GM19240 (cell line): Measurements from ENCODE around the gene ZNF438.
"Not testable (repeated sequence)": the region's sequence is repeated elsewhere in the genome, so short reads cannot be mapped to it uniquely, and the experiment has no call there.

Experiments
- DNase-seq: peaks from one replicate; pipeline ENCODE4 v3.0.0; 2011; ENCODE audit warnings: low spot score; ENCODE audit not compliant: insufficient read length

The ZNF438 gene

DNA sequence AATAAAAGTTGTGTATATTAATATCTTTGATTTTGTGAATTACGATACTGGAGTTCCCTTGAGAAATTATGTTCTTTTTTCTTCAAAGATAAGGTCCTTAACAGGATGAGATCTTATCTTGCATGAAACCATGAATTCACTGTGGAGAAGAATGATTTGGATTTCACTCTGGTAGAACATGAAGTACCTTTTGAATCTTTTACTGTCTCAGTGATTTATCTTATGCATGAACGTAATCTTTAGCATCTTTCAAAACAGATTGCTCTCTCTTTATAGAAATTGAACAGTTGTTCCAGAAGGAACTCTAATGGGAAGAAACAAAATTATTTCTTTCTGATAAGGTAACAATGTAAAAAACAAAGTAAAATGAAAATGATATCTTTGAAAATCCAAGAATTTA lies 11.0 kb upstream of the ZNF438 start:
- DNase-seq = no peak

DNA sequence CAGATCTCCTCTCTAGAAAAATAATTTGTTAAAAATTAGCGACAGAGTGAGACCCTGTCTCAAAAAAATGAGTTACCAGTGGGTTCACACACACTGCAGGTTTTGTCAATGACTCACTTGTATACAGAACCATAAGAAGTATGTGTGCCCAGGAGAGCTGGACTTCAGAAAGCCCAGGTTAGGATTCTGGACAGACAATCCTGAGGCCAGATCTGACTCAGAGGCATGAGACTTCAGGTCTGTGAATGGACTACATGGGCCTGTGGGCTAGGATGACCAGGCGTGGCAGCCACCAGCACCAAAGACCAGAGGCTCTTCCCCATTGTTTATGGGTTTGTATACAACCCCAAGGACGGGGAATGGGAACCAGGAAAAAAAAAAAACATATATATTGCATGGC lies 9.3 kb upstream of the ZNF438 start:
- DNase-seq = no peak

DNA sequence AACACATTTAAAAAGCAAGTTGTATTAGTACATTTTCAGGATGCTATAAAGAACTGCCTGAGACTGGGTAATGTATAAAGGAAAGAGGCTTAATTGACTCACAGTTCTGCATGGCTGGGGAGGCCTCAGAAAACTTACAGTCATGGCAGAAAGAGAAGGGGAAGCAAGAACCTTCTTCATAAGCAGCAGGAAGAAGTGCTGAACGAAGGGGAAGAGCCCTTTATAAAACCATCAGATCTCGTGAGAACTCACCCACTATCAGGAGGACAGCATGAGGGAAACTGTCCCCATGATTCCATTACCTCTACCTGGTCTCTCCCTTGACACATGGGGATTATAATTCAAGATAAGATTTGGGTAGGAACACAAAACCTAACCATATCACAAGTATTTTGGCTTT lies 7.3 kb upstream of the ZNF438 start:
- not testable (repeated sequence) for DNase-seq

DNA sequence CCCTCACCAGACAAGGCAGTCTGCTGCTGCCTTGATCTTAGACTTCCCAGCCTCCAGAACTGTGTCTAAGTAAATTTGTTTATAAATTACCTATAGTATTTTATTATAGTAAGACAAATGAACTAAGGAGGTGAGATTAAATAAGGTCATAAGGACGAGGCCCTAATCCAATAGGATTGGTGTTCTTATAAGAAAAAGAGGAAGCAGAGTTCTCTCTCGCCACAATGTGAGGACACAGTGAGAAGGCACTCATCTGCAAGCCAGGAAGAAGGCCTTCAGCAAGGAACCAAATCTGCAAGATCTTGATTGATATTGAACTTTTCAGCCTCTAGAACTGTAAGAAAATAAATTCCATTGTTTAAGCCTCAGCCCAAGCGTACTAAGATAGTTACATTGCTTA lies 6.1 kb upstream of the ZNF438 start:
- no peak for DNase-seq

DNA sequence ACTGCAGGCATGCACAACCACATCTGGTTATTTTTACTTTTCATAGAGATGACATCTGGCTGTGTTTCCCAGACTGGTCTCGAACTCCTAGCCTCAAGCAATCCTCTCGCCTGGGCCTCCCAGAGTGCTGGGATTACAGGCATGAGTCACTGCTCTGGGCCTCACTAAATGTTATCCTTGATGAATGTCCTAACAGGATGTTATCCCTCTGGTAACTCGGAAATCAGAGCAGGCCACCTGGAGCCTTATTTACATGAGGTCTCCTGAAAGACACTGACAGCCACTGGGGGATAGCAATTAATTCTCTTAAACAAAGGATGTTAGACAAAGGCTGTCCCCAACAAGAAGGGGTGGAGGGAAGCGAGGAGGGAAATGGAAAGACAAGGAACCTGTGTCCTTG lies 4.5 kb upstream of the ZNF438 start:
- DNase-seq = no peak

DNA sequence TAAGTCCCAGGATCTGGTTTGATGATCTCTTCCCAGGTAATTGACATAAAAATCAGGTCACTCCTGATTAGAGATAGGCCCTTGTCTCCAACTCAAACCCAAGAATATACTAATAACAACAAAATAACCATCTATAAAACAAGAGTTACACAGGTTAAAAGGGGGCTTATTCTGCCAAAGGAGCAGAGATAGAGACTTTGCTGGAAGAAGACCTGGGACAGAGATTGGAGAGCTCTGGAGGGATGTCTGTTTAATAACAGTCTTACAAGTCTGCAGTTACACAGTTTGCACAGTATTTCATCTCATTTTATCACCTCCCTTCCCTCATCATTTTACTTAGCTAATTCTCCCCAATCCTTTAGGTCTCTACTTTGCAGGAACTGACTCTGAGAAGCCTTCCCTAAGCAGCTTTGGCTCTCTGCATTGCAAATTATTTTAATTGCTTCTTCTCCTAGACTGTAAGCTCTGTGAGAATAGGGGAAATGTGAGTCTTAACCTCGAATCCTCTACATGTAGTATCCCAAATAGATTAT lies 3.7 kb upstream of the ZNF438 start:
- no peak for DNase-seq

DNA sequence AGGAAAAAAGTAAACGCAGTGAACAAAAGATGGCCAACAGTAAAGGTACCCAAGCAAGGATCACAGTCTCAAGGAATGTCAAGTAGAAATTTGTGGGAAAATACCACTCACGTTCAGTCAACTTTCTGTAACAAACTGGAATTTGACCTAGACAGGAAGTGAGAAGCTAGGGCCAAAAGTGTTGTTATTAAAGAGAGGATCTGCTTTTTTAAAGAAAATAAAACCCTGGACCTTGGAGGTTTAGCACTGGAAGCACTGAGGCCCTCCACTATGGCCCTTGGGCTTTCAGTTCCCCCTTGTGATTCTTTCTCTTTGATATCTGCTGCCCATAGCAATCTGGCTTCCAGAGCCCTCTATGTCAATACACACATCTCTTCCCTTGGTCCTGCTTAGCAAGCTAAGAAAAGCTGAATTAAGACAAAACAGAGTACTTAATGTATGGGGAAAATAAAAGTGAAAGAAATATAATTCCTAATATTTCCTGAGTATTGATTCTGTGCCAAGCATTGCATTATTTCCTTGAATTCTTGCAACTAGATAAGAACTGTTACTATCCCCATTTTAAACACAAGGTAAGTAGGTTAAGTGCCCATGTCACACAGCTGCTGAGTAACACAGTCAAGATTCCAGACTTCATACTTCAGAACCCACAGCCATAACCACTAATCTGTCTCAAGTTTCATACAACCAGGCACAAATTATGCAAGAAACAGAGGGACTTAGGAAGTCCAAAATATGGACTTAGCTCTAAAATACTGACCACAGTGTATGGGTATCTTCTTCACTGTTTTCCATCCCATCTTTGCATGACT lies 2.6 kb upstream of the ZNF438 start:
- no peak for DNase-seq

DNA sequence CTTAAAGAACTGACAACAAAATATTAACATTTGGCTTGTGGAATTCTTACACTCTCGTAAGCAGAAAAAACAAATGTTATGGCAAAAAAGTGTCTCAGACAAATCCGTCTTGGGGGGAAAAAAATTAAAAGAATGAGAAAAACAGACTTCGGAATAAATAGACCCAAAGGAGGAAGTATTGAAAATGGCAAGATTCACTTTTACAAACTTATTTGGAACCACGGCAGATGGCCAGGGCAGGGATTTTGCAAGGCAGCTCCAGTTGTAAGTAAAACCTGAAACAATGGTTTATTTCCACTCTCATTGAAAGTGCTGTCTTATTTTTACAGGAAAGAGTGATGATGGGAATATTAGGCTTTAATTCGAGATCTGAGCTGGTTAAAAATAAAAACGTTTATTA lies 1.5 kb upstream of the ZNF438 start:
- no peak for DNase-seq

DNA sequence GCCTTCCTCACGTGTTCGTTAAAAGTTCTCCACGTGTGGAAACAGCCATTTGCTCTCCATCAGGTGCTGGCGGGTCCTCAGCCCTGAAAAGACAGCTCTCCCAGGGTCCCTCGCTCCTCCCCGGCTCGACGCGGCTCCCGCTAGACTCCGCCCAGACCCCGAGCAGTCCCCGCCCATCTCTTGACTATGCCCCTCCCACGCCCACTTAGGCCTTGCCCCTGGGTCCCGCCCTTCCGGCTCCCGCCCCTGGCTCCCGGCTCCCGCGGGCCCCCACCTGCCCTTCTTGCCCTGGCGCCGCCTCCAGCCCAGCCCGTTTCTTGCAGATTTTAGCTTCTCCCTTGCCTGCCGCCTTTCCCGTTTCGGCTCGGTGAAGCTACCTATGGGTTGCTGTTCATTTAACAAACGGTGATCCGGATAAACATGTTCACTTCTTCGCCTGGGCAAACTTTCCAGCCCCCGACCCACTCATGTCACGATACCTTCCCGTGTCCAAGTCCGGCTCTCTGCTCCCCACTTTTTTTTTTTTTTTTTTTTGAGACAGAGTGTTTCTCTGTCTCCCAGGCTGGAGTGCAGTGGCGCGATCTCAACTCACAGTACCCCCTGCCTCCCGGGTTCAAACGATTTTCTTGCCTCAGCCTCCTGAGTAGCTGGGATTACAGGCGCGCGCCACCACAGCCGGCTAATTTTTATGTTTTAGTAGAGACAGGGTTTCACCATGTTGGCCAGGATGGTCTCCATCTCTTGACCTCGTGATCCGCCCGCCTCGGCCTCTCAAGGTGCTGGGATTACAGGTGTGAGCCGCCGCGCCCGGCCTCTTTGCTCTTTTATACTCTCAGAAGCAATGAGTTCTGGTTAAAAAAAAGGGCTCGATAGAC lies 830 bp upstream of the ZNF438 start:
- DNase-seq = peak; percentile 43

DNA sequence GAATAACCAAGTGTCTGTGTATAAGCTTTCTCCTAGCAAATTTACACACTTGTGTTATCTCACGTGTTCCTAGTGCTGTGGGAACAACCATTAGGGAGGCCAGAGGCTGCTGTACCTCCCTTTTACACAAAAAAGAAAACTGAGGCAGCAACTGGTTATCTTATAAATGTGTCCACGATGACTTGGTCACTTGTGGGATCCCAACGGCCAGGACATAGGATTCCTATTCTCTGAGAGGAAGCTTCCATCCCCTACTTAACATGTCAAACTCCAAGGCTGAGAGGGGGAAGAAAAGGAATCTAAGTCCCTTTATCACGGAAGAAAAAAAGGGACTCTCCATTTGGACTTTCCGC lies 484 bp downstream of the ZNF438 start:
- DNase-seq = no peak

DNA sequence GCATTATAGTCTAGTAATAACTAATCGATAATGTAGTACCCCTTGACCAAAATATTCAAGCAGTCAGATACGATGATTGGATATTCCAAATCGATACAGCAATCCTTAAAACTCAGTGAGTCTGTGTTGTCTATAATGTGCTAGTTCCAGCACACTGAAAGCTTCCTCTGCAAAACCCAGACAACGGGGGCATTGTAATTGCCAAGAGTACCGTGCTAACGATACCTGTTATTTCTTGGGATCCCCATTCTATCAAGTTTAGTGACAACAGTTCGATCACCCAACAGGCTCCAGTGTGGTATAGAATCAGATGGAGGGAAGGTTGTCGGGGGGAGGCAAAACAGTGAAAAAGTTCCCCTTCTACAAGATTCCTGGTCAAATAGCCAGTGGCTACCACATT lies 865 bp downstream of the ZNF438 start:
- no peak for DNase-seq

DNA sequence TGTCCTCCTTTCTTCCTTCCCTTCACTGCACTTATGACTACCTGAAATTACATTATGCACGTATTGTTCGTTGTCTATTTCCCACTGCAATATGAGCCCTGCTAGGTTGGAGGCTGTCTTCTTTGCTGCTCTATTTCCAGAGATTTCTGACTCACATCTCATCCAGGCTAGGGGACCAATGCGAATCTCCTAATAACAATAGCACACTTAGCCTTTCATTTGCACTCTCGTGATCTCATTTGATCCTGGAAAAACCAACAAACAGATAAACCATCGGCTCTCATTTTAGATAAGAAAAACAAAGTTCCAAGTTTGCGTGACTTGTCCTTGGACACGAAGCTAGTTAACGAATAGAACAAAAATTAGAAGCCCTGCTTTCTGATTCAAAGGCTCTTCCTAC lies 1.4 kb downstream of the ZNF438 start:
- DNase-seq = no peak

DNA sequence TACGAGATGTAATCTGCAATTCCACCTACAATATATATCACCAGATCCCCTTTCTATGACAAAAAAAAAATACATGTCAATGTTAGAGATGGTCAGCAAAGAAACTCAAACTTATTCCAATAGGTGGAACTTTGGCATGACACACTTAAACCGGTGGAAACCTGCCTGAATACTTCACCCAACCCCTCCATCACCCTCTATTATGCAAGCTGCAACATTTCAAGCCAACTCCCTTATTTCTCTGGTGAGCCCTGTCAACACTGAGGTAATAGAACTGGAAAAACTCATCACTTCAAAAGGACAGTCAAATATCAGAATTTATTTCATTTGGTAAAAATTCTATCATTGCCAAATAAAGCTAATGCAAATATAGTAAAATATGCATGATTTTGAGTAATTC lies 3.6 kb downstream of the ZNF438 start:
- no peak for DNase-seq

DNA sequence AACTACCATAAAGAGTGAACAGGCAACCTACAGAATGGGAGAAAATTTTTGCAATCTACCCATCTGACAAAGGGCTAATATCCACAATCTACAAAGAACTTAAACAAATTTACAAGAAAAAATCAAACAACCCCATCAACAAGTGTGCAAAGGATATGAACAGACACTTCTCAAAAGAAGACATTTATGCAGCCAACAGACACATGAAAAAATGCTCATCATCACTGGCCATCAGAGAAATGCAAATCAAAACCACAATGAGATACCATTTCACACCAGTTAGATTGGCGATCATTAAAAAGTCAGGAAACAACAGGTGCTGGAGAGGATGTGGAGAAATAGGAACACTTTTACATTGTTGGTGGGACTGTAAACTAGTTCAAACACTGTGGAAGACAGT lies 5.4 kb downstream of the ZNF438 start:
- DNase-seq = not testable (repeated sequence)

DNA sequence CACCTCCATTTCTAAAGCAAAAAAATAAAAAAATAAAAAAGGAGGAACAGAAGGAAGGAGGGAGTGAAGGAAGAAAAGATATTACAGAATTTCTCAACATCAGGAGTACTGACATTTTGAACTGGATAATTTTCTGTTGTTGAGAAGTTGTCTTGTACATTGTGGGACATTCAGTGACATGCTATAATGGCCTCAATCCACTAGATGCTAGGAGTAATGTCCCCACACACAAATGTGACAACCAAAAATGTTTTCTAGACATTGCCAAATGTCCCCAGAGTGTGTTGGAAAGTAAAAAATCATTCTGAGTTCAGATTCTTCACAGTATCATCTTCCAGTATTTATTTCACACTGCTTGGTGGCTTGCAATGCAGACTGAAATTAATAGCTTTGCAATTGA lies 6.5 kb downstream of the ZNF438 start:
- DNase-seq = no peak

DNA sequence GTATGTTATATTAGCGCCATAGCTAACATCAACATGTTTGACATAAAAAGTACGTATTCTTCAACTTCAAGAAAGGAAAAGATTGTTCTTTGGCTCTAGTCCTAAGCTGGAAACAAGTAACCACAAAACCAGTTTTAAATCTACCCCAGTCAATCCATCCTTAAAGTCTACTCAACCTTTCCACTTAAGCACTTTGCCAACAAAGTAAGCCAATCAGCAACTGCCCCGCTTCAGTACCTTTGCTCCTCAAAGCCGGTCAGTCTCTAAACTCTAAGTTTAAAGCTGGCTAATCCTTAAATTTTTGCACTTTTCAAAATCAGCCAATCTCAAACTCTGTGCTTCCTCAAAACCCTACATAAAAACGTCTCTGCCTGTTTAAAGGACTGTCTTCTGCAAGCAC lies 8.1 kb downstream of the ZNF438 start:
- no peak for DNase-seq

DNA sequence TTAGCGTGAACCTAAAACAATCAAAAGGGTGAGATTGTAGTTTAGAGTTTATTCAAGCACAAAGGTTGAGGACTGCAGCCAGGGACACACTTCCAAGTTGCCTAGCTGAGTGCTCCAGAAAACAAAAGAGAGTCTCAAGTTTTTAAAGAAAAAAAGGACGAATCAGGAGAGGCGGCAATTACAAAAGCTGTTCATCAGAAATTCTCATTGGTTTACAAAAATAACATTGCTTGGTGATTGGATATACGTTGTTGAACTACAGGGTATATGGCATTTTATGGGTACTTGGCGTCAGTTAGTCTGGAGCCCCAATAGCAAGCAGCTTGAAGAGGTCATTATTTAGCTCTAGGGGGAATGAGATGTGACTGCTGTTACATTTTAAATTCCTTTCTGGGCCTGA lies 11.5 kb downstream of the ZNF438 start:
- DNase-seq = no peak

DNA sequence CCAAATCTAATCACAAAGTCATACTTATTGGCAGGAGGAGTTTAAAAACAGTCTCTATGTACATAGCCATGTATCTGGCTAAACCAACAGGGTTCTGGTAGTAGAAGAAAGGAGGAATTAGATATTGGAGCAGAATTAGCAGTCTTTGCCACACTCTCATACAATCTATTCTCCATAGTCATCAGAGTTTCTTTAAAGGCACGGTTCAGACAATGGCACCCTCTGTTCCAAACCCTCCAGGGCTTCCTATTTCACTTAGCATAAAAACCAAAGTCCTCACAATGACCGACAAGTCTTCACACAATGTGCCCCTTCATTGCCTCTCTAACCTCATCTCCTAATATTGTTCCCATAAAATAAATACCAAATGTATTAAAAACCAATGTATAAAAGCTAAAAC lies 12.7 kb downstream of the ZNF438 start:
- DNase-seq = no peak

DNA sequence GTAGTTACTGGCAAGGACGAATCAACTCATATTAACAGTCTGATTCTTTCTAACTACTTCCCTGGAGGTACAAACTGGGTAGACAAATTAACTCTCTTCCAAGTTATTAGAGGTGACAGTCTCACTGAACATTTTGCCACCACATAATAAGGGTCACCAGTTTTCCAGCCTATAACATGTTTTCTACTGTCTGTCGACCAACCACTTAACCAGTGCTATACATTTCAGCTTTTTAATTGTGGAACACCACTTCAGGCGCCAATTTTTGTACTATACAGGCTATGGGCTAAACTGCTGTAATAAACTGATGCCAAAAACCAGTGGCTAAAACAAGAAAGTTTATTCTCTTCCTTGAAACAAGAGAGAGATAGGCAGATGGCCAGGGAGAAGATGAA lies 13.3 kb downstream of the ZNF438 start:
- no peak for DNase-seq

DNA sequence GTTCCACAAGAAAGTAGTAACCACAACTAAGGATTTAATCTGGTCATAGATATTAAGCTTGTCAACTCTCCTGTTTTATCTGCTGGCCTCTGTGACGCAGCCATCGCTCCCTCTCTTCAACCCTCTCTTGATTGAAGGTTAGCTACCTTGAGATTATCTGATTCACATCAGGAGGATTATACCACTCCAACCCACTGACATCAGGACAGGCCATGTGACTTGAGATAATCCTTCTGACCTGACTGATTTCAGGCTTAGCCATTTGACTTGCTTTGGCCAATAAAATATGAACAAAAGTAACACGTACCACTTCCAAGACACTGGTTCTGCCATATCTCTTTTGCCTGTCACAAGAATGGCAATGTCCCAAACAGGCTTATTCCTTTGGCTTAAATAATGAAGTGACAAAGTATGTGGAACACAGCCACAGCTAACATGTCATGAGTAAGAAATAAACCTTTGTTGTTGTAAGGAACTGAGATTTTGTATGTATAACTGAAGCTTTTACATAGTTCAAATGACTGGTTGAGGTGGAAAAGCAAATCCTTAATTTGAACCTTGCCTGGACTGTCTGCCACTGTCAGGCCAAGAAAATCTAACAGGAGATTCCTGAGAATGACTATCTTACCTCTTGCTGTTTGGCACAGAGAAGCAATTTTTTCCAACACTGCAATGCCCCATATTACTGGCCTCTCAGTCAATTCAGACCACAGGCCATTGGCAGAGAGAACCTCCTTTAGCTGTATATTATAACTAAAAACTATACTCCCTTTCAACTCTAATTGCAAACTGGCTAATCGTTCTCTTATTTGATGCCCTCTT lies 13.9 kb downstream of the ZNF438 start:
- no peak for DNase-seq

DNA sequence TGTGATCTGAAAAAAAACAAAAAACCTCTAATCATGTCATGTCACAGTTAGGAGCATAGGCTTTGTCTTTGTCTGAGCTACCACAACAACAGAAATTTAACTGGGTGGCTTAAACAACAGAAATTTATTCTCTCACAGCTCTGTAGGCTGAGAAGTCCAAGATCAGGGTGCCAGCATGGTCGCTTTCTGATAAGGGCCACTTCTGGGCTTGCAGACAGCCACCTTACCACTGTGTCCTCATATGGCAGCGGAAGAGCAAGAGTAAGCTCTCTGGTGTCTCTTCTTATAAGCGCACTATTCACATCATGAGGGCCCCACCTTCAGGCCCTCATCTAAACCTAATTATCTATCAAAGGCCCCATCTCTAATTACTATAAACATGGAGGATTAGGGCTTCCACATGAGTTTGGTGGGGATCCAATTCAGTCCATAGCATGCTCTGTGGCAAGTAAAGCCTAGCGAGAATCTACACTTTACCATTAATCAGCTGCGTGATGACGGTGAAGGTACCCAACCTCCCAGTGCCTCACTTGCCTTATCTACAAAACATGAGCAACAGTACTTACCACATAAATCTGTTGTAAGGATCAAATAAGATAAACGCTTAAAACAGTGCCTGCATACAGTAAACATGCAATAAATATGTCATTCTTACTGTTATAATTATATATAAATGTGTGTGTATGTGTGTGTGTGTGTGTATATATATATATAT lies 17.3 kb downstream of the ZNF438 start:
- no peak for DNase-seq
